HCT116 (cell line): Measurements from ENCODE around the gene AFDN.

Source experiments
- EGR1 ChIP-seq: IDR thresholded peaks from 2 replicates; pipeline ENCODE4 v1.6.1; 2012; ENCODE audit warnings: low read depth
- JUND ChIP-seq: IDR thresholded peaks from 2 replicates; pipeline ENCODE4 v1.6.1; 2012
- RAD21 ChIP-seq: IDR thresholded peaks from 2 replicates; pipeline ENCODE4 v1.6.1; 2012; ENCODE audit warnings: low read depth, mild to moderate bottlenecking
- SIN3A ChIP-seq: IDR thresholded peaks from 2 replicates; pipeline ENCODE4 v1.6.1; 2012; ENCODE audit warnings: low read depth
- TF ChIP-seq, protein P1 (sequence below), 3 experiments: fragments of 200-600 bp in 1 of 3; sonication (generic) in 1 of 3; IDR thresholded peaks in 2 of 3; conservative IDR thresholded peaks in 1 of 3; 2 replicates each; pipeline ENCODE4 v1.5.1; 2012 to 2017; ENCODE audit warnings: low read depth in 2 of 3, low read length in 2 of 3, antibody characterized with exemption in 1 of 3, borderline replicate concordance in 1 of 3, control low read depth in 1 of 3, mild to moderate bottlenecking in 1 of 3, mixed read lengths in 1 of 3, mixed run types in 1 of 3, moderate library complexity in 1 of 3; ENCODE audit not compliant: insufficient read depth in 1 of 3
- TF ChIP-seq, protein P2 (sequence below): IDR thresholded peaks from 2 replicates; pipeline ENCODE4 v1.6.1; 2012; ENCODE audit warnings: low read depth
- TF ChIP-seq, protein P3 (sequence below): IDR thresholded peaks from 2 replicates; pipeline ENCODE4 v1.6.1; 2011; ENCODE audit warnings: mild to moderate bottlenecking, low read length, moderate library complexity; ENCODE audit not compliant: insufficient replicate concordance; ENCODE audit errors: extremely low read depth

- TF ChIP-seq, protein P1, sequence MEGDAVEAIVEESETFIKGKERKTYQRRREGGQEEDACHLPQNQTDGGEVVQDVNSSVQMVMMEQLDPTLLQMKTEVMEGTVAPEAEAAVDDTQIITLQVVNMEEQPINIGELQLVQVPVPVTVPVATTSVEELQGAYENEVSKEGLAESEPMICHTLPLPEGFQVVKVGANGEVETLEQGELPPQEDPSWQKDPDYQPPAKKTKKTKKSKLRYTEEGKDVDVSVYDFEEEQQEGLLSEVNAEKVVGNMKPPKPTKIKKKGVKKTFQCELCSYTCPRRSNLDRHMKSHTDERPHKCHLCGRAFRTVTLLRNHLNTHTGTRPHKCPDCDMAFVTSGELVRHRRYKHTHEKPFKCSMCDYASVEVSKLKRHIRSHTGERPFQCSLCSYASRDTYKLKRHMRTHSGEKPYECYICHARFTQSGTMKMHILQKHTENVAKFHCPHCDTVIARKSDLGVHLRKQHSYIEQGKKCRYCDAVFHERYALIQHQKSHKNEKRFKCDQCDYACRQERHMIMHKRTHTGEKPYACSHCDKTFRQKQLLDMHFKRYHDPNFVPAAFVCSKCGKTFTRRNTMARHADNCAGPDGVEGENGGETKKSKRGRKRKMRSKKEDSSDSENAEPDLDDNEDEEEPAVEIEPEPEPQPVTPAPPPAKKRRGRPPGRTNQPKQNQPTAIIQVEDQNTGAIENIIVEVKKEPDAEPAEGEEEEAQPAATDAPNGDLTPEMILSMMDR (IDR thresholded peaks at IDR 0.05 in 2 of 3, conservative IDR thresholded peaks at IDR 0.05 in 1 of 3; ENCODE audit: borderline replicate concordance in 1 of 3, insufficient read depth in 1 of 3, low read depth in 2 of 3, low read length in 2 of 3), result no peak
- TF ChIP-seq, protein P2, sequence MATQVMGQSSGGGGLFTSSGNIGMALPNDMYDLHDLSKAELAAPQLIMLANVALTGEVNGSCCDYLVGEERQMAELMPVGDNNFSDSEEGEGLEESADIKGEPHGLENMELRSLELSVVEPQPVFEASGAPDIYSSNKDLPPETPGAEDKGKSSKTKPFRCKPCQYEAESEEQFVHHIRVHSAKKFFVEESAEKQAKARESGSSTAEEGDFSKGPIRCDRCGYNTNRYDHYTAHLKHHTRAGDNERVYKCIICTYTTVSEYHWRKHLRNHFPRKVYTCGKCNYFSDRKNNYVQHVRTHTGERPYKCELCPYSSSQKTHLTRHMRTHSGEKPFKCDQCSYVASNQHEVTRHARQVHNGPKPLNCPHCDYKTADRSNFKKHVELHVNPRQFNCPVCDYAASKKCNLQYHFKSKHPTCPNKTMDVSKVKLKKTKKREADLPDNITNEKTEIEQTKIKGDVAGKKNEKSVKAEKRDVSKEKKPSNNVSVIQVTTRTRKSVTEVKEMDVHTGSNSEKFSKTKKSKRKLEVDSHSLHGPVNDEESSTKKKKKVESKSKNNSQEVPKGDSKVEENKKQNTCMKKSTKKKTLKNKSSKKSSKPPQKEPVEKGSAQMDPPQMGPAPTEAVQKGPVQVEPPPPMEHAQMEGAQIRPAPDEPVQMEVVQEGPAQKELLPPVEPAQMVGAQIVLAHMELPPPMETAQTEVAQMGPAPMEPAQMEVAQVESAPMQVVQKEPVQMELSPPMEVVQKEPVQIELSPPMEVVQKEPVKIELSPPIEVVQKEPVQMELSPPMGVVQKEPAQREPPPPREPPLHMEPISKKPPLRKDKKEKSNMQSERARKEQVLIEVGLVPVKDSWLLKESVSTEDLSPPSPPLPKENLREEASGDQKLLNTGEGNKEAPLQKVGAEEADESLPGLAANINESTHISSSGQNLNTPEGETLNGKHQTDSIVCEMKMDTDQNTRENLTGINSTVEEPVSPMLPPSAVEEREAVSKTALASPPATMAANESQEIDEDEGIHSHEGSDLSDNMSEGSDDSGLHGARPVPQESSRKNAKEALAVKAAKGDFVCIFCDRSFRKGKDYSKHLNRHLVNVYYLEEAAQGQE, result peak; percentile 21
- TF ChIP-seq JUND (no peak), RAD21 (no peak), EGR1 (no peak), SIN3A (no peak)
- TF ChIP-seq, protein P3, sequence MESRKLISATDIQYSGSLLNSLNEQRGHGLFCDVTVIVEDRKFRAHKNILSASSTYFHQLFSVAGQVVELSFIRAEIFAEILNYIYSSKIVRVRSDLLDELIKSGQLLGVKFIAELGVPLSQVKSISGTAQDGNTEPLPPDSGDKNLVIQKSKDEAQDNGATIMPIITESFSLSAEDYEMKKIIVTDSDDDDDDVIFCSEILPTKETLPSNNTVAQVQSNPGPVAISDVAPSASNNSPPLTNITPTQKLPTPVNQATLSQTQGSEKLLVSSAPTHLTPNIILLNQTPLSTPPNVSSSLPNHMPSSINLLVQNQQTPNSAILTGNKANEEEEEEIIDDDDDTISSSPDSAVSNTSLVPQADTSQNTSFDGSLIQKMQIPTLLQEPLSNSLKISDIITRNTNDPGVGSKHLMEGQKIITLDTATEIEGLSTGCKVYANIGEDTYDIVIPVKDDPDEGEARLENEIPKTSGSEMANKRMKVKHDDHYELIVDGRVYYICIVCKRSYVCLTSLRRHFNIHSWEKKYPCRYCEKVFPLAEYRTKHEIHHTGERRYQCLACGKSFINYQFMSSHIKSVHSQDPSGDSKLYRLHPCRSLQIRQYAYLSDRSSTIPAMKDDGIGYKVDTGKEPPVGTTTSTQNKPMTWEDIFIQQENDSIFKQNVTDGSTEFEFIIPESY, result no peak
Observed at GRCh38 chr6:167836721-167837120, 10.0 kb downstream of the AFDN start.
